Kidney capillary endothelial cell (primary cell): Measurements from ENCODE around the gene SKIDA1.
"Not testable (repeated sequence)": the region's sequence is repeated elsewhere in the genome, so short reads cannot be mapped to it uniquely, and the experiment has no call there.

Experiments
- DNase-seq: peaks from one replicate; pipeline ENCODE4 v3.0.0-alpha.2; 2018; ENCODE audit warnings: low spot score

Gene SKIDA1

GRCh38 chr10:21525367-21526187 lies at the start of gene SKIDA1:
Gene SKIDA1 (minus strand): TSS chr10:21525682. CDS start chr10:21517822, 7,860 bp downstream.
- DNase-seq = peak; percentile 68

DNA sequence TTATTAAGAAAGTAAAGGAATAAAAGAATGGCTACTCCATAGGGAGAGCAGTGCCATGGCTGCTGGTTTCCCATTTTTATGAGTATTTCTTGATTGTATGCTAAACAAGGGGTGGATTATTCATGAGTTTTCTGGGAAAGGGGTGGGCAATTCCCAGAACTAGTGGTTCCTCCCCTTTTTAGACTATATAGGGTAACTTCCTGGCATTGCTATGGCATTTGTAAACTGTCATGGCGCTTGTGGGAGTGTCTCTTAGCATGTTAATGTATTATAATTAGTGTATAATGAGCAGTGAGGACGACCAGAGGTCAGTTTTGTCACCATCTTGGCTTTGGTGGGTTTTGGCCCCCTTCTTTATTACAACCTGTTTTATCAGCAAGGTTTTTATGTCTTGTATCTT lies 49.0 kb upstream of the SKIDA1 start:
- not testable (repeated sequence) for DNase-seq

GRCh38 chr10:21572578-21572977 lies 47.1 kb upstream of the SKIDA1 start:
- DNase-seq = no peak

DNA sequence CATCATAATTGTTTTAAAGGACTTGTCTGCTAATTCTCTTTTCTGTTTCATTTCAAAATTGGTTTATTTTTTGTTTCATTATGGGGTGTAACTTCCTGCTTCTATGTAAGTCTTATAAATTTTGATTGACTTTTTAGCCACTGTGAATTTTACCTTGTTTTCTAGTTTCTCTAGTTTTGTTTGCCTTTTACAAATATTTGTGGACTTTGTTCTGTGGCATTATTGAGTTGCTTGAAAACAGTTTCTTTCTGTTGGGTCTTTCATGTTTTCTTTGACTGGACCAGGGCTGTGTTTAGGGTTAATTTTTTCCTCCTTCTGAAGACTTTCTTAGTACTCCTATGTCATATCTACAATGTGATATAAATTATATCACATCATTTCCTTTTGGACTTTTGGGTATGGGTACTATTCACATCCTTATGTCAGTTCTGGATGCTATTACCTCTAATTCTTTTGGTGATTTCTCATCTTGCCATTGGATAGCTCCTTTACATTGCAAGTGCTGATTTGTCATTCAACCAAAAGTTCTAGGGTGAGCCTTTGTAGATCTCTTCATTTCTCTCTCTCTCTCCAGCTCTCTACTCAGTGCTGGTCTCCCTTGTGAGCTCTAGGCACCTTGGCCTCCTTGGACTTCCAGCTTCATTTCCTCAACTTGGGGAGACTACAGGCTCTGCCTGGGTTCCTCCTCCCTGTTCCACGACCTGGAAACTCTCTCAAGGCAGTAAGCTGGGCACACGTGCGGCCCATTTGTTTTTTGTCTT lies 45.5 kb upstream of the SKIDA1 start:
- DNase-seq = no peak

DNA sequence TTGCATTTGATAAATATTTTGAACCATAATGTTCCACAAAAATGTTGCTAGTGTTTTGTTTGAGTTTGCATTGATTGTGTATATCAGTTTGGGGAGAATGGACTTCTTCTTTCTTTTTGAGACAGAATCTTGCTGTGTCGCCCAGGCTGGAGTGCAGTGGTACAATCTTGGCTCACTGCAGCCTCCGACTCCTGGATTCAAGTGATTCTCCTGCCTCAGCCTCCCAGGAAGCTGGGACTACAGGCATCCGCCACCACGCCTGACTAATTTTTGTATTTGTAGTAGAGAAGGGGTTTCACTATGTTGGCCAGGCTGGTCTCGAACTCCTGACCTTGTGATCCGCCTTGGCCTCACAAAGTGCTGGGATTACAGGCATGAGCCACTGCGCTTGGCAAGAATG lies 33.5 kb upstream of the SKIDA1 start:
- not testable (repeated sequence) for DNase-seq

- no peak for DNase-seq
Measured at GRCh38 chr10:21556527-21556926, 31.0 kb upstream of the SKIDA1 start.

GRCh38 chr10:21552638-21553037 lies 27.2 kb upstream of the SKIDA1 start:
- no peak for DNase-seq

DNA sequence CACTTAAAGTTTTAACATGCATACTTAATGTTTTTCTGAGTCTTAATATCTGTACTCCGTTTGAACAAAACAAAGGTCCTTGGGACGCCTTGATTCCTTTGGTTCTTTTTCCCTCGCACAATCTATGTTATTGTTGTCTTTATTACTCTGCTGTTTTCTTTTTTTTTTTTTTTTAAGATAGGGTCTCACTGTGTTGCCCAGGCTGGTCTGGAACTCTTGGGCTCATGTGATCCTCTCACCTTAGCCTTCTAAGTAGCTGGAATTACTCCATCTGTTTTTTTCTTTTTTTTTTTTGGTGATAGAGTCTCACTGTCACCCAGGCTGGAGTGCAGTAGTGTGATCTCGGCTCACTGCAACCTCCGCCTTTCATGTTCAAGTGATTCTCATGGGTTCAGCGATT lies 21.8 kb upstream of the SKIDA1 start:
- DNase-seq = no peak

DNA sequence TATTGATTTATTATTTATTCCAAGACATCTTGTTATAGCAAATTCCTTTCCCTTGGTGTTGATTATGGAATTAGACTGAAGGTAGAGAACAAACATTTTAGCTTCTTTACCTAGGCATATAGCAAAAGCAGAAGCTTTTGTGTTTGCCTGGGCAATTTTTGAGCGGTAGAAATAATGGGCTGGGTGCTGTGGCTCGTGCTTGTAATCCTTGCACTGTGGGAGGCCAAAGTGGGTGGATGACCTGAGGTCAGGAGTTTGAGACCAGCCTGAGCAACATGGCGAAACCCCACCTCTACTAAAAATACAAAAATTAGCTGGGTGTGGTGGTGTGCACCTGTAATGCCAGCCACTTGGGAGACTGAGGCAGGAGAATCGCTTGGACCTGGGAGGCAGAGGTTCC lies 15.2 kb upstream of the SKIDA1 start:
- not testable (repeated sequence) for DNase-seq

DNA sequence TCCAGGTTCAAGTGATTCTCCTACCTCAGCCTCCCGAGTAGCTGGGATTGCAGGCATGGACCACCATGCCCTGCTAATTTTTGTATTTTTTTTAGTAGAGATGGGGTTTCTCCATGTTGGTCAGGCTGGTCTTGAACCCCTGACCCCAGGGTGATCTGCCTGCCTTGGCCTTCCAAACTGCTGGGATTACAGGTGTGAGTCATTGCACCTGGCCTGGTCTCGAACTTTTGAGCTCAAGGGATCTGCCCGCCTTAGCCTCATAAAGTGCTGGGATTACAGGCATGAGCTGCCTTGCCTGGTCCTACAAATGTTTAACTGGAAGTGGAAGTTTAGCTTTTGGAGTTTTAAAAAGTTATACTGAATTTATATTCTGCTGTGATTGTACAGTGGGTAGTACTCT lies 11.4 kb upstream of the SKIDA1 start:
- no peak for DNase-seq

- not testable (repeated sequence) for DNase-seq
Measured at GRCh38 chr10:21535976-21536375, 10.5 kb upstream of the SKIDA1 start.

GRCh38 chr10:21535494-21535965 lies 10.0 kb upstream of the SKIDA1 start:
- no peak for DNase-seq

- DNase-seq = no peak
Measured at GRCh38 chr10:21534604-21535493, 9.4 kb upstream of the SKIDA1 start.

DNA sequence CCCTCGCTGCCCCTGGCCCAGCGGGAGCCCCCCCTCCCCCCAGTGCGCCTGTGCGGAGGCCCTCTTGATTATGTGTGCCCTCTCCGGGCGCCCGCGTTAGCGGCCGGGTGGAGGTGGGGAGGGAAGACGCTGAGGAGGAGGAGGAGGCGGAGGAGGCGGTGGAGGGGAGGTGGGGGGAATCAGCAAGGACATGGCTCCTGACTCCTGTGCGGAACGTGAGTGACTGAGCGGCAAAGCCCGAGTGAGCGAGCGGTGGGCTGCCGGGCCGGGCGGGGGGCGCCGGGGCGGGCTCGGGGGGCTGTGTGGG lies 8.8 kb upstream of the SKIDA1 start:
- no peak for DNase-seq

DNA sequence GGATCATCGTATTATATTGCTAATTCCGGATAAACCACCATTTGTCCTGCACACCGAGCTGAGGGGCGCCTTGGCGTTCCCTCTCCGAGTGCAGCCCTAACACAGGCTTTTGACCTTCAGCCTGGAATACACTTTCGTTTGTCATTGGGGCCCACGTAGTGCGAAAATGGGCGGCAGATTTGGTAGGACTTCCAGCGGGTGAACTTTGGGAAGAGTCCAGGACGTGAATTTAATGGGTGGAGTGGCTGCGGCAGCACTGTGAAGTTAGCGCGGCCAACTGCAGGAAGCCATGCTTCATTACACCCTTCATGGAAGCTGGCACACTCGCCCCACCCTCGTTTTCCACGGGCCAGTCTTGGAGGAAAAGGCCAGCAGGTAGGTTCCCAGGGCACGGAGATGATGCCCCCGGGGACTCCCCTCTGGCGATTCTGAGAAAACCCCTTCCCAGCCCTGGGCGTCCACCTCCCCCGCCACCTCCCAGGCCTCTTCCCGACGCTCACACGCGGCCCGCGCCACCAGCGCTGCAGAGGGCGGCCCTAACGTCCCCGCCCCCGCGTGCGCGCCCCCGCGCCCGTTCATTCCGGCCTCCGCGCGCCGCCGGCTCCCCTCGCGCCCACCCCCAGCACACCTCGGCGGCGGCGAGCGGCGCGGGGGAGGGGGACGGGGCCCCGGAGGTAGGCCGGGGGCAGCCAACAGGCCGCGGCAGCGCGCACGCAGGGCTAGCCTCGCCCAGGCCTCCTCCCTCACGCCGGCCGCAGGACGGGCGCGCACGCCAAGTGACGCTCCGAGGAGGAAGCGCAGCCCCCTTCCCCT lies 8.2 kb upstream of the SKIDA1 start, which contains the start of gene MLLT10:
Gene MLLT10, plus strand, starts transcription at position 766 of the 813 bp plus-strand sequence. CDS start 413 bp downstream, outside the sequence.
- peak; percentile 91 for DNase-seq

DNA sequence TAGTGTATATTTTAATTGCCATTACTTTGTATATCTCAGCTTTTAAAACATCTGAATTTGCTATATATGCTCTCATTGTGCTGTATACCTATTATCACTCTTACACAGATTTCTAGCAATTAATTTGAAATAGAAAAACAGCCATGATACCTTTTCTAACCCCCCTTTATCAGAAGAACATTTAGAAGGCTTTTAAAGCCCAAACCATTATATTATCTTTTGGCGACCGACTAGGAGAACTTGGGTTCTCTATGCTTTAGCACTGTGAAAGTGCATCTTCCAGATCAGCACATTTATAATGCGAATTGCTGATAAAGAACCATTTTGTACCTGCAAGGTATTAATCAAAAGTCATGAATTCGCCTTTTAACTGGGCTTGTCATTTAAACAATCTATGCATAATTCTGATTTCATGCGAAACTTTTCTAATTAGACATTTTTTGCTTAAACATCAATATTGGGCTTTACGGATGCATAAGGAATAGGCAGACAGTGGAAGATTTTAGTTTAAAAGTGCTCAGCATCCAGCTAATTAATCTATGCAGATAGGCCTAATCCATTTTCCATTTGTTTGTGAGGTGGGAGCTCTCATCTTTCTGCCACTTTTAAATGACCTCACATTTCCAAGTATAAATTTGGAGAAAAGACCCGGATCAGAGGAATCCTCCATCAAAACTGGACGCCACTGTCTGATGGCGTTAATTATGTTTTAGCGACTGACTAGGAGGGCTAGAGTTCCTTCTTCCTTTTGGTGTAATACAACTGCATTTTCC lies 7.4 kb upstream of the SKIDA1 start:
- DNase-seq = no peak

- no peak for DNase-seq
Measured at GRCh38 chr10:21531164-21531563, 5.7 kb upstream of the SKIDA1 start.

DNA sequence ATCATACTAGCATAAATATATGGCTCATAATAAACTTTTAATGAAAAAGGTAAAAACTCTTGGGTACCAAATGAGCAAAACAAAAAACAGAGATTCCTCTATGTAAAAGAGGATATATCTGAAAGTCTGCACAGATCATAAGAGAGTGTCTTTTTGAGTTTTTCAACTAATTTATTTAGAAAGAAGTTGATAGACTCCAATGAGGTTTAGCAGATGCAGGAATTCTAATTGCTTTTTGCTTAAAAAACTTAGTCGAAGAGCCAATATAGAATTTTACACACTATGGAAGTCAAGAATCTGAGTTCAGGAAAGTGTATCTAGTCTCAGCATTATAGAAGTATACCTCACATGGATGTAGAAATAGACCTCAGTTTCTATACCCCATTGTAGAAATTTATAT lies 5.2 kb upstream of the SKIDA1 start:
- DNase-seq = no peak

GRCh38 chr10:21530168-21530567 lies 4.7 kb upstream of the SKIDA1 start:
- DNase-seq = no peak
